IMR-90 (cell line): ENCODE measurements around the gene PLA2G12B.

Experiments
- BHLHE40 ChIP-seq: fragments of 150-350 bp; IDR thresholded peaks from 2 replicates; pipeline ENCODE4 v1.6.1; 2016; ENCODE audit warnings: mild to moderate bottlenecking, low read depth, low read length
- CEBPB ChIP-seq: IDR thresholded peaks from 2 replicates; pipeline ENCODE4 v1.6.1; 2012; ENCODE audit warnings: low read depth, low read length, improper control_type of control experiment
- MAFK ChIP-seq: IDR thresholded peaks from 2 replicates; pipeline ENCODE4 v1.6.1; 2012; ENCODE audit warnings: low read depth, low read length, improper control_type of control experiment
- POLR2A ChIP-seq: IDR thresholded peaks from 2 replicates; pipeline ENCODE4 v1.6.1; 2012; ENCODE audit warnings: mild to moderate bottlenecking, low read depth, low read length
- RAD21 ChIP-seq: IDR thresholded peaks from 2 replicates; pipeline ENCODE4 v1.6.1; 2012; ENCODE audit warnings: low read length, improper control_type of control experiment
- RCOR1 ChIP-seq: IDR thresholded peaks from 2 replicates; pipeline ENCODE4 v1.6.1; 2012; ENCODE audit warnings: mild to moderate bottlenecking, low read length, improper control_type of control experiment; ENCODE audit not compliant: insufficient replicate concordance
- TF ChIP-seq, protein P1 (sequence below): conservative IDR thresholded peaks from 2 replicates; pipeline ENCODE4 v1.5.1; 2012; ENCODE audit warnings: mild to moderate bottlenecking, low read depth, low read length, improper control_type of control experiment

DNA sequence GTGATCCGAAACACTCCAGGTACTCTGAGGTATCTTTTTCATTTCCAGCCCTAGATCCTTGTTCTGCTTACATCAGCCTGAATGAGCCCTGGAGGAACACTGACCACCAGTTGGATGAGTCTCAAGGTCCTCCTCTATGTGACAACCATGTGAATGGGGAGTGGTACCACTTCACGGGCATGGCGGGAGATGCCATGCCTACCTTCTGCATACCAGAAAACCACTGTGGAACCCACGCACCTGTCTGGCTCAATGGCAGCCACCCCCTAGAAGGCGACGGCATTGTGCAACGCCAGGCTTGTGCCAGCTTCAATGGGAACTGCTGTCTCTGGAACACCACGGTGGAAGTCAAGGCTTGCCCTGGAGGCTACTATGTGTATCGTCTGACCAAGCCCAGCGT lies 56.0 kb downstream of the PLA2G12B start:
- TF ChIP-seq, protein P1, sequence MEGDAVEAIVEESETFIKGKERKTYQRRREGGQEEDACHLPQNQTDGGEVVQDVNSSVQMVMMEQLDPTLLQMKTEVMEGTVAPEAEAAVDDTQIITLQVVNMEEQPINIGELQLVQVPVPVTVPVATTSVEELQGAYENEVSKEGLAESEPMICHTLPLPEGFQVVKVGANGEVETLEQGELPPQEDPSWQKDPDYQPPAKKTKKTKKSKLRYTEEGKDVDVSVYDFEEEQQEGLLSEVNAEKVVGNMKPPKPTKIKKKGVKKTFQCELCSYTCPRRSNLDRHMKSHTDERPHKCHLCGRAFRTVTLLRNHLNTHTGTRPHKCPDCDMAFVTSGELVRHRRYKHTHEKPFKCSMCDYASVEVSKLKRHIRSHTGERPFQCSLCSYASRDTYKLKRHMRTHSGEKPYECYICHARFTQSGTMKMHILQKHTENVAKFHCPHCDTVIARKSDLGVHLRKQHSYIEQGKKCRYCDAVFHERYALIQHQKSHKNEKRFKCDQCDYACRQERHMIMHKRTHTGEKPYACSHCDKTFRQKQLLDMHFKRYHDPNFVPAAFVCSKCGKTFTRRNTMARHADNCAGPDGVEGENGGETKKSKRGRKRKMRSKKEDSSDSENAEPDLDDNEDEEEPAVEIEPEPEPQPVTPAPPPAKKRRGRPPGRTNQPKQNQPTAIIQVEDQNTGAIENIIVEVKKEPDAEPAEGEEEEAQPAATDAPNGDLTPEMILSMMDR: no peak
- TF ChIP-seq POLR2A: no peak
- no peak for TF ChIP-seq CEBPB
- TF ChIP-seq MAFK: no peak
- TF ChIP-seq RAD21: no peak
- TF ChIP-seq RCOR1: no peak
- TF ChIP-seq BHLHE40: no peak
